Measurements from ENCODE around the gene SLIT2. TPM values are rescaled to one million over a fixed set of nuclear protein-coding genes. Genes with fewer than 3 reads are reported as not detected.

Gene SLIT2
- total RNA-seq, 1 experiment from 2014 or later, result 3.8 TPM

DNA sequence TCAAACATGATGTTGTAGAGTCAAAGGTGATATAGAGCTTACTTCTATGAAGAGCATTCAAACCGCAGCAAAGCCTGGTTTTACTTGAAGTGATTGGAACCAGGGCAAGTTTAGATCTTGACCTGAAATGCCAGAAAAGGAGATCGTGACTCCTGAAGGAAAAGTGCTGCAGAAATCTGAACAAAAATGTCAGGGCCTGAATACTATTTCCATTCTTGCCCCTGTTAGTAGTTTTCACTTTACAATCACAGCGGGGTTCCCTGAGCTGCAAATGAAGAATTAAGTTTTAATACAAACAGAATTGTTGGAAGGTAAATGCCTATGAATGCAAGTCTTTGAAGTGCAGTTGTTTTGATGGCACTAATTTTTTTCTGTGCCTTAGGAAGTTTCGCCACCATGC, 4.1 kb downstream of the SLIT2 start:
- H3K4me1 ChIP-seq (ENCODE audit: control insufficient read depth in 1 of 2, insufficient read depth in 2 of 2, low read length in 2 of 2), result peaks cover 0 to 12% of the 10 kb centered on the region in 2 experiments; a peak in 1 of 4 replicates
- H3K27me3 ChIP-seq (ENCODE audit: insufficient read depth, low read length), result no peaks in the 10 kb centered on the region
- CTCF ChIA-PET, result no interaction called here
- no peaks in the 10 kb centered on the region for H4K20me1 ChIP-seq (ENCODE audit: insufficient read depth)
- no TSS peak for BruUV-seq (replicated peaks)
- no peak overlapping the region for H3K27ac ChIP-seq (ENCODE audit: low read depth, low read length)
- H3K9me2 ChIP-seq (ENCODE audit: insufficient read depth), result no peaks in the 10 kb centered on the region
- intact Hi-C loops (cut with micrococcal nuclease), result no loop called here
- no peaks in the 10 kb centered on the region for H3K79me2 ChIP-seq (ENCODE audit: insufficient read depth, low read length)
- H2AFZ ChIP-seq (ENCODE audit: low read depth, low read length, poor library complexity, severe bottlenecking), result no peak overlapping the region
- DNase-seq (ENCODE audit: low read depth, low spot score) (no peak), ATAC-seq (no peak)
- POLR2A ChIA-PET, result no interaction called here
- H3K9ac ChIP-seq (ENCODE audit: low read length), result no peak overlapping the region
- no peaks in the 10 kb centered on the region for H3K36me3 ChIP-seq (ENCODE audit: control insufficient read depth in 1 of 2, insufficient read depth in 2 of 2, low read length in 2 of 2)
- H3K4me3 ChIP-seq (replicated peaks in 1 of 2; ENCODE audit: low read depth in 1 of 2, low read length in 2 of 2), result no peak overlapping the region
- no peaks in the 10 kb centered on the region for H3K9me3 ChIP-seq (ENCODE audit: control insufficient read depth in 1 of 2, insufficient read depth in 1 of 2, low read depth in 1 of 2, low read length in 2 of 2)
- TF ChIP-seq, protein P1, sequence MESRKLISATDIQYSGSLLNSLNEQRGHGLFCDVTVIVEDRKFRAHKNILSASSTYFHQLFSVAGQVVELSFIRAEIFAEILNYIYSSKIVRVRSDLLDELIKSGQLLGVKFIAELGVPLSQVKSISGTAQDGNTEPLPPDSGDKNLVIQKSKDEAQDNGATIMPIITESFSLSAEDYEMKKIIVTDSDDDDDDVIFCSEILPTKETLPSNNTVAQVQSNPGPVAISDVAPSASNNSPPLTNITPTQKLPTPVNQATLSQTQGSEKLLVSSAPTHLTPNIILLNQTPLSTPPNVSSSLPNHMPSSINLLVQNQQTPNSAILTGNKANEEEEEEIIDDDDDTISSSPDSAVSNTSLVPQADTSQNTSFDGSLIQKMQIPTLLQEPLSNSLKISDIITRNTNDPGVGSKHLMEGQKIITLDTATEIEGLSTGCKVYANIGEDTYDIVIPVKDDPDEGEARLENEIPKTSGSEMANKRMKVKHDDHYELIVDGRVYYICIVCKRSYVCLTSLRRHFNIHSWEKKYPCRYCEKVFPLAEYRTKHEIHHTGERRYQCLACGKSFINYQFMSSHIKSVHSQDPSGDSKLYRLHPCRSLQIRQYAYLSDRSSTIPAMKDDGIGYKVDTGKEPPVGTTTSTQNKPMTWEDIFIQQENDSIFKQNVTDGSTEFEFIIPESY (IDR thresholded peaks at IDR 0.05; ENCODE audit: extremely low read depth, insufficient replicate concordance, low read length), result no peak
- no peak for TF ChIP-seq ZFX (IDR thresholded peaks at IDR 0.05)
- no peak for TF ChIP-seq EZH2 (IDR thresholded peaks at IDR 0.05)
- no peak for TF ChIP-seq ZNF274 (IDR thresholded peaks at IDR 0.05; ENCODE audit: low read depth, low read length)
- TF ChIP-seq, protein P2, sequence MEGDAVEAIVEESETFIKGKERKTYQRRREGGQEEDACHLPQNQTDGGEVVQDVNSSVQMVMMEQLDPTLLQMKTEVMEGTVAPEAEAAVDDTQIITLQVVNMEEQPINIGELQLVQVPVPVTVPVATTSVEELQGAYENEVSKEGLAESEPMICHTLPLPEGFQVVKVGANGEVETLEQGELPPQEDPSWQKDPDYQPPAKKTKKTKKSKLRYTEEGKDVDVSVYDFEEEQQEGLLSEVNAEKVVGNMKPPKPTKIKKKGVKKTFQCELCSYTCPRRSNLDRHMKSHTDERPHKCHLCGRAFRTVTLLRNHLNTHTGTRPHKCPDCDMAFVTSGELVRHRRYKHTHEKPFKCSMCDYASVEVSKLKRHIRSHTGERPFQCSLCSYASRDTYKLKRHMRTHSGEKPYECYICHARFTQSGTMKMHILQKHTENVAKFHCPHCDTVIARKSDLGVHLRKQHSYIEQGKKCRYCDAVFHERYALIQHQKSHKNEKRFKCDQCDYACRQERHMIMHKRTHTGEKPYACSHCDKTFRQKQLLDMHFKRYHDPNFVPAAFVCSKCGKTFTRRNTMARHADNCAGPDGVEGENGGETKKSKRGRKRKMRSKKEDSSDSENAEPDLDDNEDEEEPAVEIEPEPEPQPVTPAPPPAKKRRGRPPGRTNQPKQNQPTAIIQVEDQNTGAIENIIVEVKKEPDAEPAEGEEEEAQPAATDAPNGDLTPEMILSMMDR (IDR thresholded peaks at IDR 0.05 in 2 of 3, conservative IDR thresholded peaks at IDR 0.05 in 1 of 3; ENCODE audit: borderline replicate concordance in 1 of 3, insufficient read depth in 1 of 3, low read depth in 2 of 3, low read length in 2 of 3), result no peak
- TF ChIP-seq ELF1 (IDR thresholded peaks at IDR 0.05; ENCODE audit: borderline replicate concordance, low read depth), result no peak
- no peak for TF ChIP-seq POLR2AphosphoS5 (IDR thresholded peaks at IDR 0.05; ENCODE audit: low read depth, low read length)
- TF ChIP-seq, protein P3, sequence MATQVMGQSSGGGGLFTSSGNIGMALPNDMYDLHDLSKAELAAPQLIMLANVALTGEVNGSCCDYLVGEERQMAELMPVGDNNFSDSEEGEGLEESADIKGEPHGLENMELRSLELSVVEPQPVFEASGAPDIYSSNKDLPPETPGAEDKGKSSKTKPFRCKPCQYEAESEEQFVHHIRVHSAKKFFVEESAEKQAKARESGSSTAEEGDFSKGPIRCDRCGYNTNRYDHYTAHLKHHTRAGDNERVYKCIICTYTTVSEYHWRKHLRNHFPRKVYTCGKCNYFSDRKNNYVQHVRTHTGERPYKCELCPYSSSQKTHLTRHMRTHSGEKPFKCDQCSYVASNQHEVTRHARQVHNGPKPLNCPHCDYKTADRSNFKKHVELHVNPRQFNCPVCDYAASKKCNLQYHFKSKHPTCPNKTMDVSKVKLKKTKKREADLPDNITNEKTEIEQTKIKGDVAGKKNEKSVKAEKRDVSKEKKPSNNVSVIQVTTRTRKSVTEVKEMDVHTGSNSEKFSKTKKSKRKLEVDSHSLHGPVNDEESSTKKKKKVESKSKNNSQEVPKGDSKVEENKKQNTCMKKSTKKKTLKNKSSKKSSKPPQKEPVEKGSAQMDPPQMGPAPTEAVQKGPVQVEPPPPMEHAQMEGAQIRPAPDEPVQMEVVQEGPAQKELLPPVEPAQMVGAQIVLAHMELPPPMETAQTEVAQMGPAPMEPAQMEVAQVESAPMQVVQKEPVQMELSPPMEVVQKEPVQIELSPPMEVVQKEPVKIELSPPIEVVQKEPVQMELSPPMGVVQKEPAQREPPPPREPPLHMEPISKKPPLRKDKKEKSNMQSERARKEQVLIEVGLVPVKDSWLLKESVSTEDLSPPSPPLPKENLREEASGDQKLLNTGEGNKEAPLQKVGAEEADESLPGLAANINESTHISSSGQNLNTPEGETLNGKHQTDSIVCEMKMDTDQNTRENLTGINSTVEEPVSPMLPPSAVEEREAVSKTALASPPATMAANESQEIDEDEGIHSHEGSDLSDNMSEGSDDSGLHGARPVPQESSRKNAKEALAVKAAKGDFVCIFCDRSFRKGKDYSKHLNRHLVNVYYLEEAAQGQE (IDR thresholded peaks at IDR 0.05; ENCODE audit: low read depth), result no peak
- no peak for TF ChIP-seq FOSL1 (IDR thresholded peaks at IDR 0.05; ENCODE audit: low read depth)
- no peak for TF ChIP-seq EGR1 (IDR thresholded peaks at IDR 0.05; ENCODE audit: low read depth)
- TF ChIP-seq YY1 (IDR thresholded peaks at IDR 0.05; ENCODE audit: extremely low read depth, insufficient replicate concordance, low read depth, low read length), result no peak
- RAD21 ChIA-PET (ENCODE audit: low non-redundant PET in 1 of 2, low total read pairs in 2 of 2, uncharacterized antibody in 2 of 2, unreplicated experiment in 2 of 2), result no interaction called here
- H3K4me2 ChIP-seq (ENCODE audit: low read length), result no peak overlapping the region

All from HCT116 (cell line).